Measurements from ENCODE around the gene RCE1.

DNA sequence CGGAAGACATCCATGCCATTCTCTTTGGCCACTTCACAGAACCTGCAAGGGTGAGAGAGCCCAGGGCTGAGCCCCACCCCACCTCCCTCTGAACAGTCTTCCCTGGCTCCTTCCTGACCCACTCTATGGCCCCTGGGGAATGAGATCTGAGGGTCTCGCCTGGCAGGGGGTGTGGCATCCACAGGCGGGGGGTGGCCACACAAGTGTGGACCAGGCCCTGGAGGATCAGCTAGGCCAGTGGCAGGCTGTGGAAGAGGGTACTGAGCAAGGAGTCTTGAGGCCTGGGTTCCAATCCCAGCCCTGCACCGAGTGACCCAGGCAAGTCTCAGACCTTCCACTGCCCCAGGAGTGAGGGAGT is 8.0 kb downstream of the RCE1 start:
- TF ChIP-seq TOX (CRISPR knock-in tag; IDR thresholded peaks at IDR 0.05; ENCODE audit: borderline replicate concordance) (no peak), ARNTL (CRISPR knock-in tag; IDR thresholded peaks at IDR 0.05; ENCODE audit: borderline replicate concordance, low read depth) (no peak), ZFP3 (CRISPR knock-in tag; IDR thresholded peaks at IDR 0.05) (no peak), TCF4 (CRISPR knock-in tag; IDR thresholded peaks at IDR 0.05; ENCODE audit: borderline replicate concordance) (no peak), SNAI2 (CRISPR knock-in tag; IDR thresholded peaks at IDR 0.05) (no peak), CSRNP3 (CRISPR knock-in tag; IDR thresholded peaks at IDR 0.05) (no peak), ESRRG (CRISPR knock-in tag; IDR thresholded peaks at IDR 0.05) (no peak), ZFP30 (CRISPR knock-in tag; IDR thresholded peaks at IDR 0.05) (no peak), ZC3H10 (CRISPR knock-in tag; IDR thresholded peaks at IDR 0.05) (no peak), POU6F1 (CRISPR knock-in tag; IDR thresholded peaks at IDR 0.05; ENCODE audit: borderline replicate concordance, low read depth) (no peak), OSR1 (CRISPR knock-in tag; IDR thresholded peaks at IDR 0.05) (no peak), PPARA (CRISPR knock-in tag; IDR thresholded peaks at IDR 0.05; ENCODE audit: borderline replicate concordance) (no peak)
- TF ChIP-seq, protein P1, sequence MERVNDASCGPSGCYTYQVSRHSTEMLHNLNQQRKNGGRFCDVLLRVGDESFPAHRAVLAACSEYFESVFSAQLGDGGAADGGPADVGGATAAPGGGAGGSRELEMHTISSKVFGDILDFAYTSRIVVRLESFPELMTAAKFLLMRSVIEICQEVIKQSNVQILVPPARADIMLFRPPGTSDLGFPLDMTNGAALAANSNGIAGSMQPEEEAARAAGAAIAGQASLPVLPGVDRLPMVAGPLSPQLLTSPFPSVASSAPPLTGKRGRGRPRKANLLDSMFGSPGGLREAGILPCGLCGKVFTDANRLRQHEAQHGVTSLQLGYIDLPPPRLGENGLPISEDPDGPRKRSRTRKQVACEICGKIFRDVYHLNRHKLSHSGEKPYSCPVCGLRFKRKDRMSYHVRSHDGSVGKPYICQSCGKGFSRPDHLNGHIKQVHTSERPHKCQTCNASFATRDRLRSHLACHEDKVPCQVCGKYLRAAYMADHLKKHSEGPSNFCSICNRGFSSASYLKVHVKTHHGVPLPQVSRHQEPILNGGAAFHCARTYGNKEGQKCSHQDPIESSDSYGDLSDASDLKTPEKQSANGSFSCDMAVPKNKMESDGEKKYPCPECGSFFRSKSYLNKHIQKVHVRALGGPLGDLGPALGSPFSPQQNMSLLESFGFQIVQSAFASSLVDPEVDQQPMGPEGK (CRISPR knock-in tag; IDR thresholded peaks at IDR 0.05; ENCODE audit: borderline replicate concordance), result no peak

All from SK-N-SH treated with all-trans-retinoic acid at 6 μM for 48 hours (cell line).